Posterior vena cava (tissue), 2 donors: Measurements from ENCODE around the gene WDR75. TPM values are rescaled to one million over a fixed set of nuclear protein-coding genes. Genes with fewer than 3 reads are reported as not detected.
"Not testable (repeated sequence)": the region's sequence is repeated elsewhere in the genome, so short reads cannot be mapped to it uniquely, and the experiment has no call there.

Experiments
- DNase-seq: peaks from one replicate; pipeline ENCODE4 v3.0.0-alpha.2; 2020; ENCODE audit warnings: low spot score
- intact Hi-C, 2 donors: fragments of 100-400 bp; cut with DNase I; formaldehyde crosslinking; loops; one replicate each; pipeline versions ENCODE4 v1.14.1 to v1.14.2; 2022 to 2023
- total RNA-seq, 2 donors: library from RNA; stranded (reverse); fragmentation: NEBNext Ultra II Directional; extraction: Animal tissue kit (Norgen Biotek cat#: 25700); gene quantifications; one replicate each; pipeline ENCODE4 v1.2.1, GENCODE V29; 2021
- donor health status: DM: yes; HTN: yes; CAD: no.
- donor health status: DM: yes; HTN: yes; CAD: no.

Gene WDR75
- total RNA-seq, 2 donors from 2014 or later: 27.3 to 28.3 TPM

DNA sequence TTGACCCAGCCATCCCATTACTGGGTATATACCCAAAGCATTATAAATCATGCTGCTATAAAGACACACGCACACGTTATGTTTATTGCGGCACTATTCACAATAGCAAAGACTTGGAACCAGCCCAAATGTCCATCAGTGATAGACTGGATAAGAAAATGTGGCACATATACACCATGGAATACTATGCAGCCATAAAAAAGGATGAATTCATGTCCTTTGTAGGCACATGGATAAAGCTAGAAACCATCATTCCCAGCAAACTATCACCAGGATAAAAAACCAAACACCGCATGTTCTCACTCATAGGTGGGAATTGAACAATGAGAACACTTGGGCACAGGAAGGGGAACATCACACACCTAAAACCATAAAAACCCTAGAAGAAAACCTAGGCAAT lies 5.5 kb upstream of the WDR75 start:
- intact Hi-C loops, DNase-seq: not testable (repeated sequence)

DNA sequence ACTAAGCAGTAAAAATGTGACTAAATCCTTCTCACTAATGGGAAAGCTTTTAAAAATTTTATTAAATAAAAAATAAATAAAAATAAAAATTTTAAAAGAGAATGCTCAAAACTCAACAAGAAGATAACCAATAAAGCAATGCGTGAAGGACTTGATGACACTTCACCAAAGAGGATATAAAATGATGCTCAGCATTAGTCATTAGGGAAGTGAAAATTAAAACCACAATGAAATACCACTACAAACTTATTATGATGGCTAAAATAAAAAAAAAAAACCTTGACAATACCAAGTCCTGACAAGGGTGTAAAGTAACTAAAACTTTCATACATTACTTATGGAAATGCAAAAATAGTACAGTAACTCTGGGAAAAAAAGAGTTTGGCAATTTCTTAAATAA lies 3.3 kb upstream of the WDR75 start:
- no peak for DNase-seq
- intact Hi-C loops: no loop called here

DNA sequence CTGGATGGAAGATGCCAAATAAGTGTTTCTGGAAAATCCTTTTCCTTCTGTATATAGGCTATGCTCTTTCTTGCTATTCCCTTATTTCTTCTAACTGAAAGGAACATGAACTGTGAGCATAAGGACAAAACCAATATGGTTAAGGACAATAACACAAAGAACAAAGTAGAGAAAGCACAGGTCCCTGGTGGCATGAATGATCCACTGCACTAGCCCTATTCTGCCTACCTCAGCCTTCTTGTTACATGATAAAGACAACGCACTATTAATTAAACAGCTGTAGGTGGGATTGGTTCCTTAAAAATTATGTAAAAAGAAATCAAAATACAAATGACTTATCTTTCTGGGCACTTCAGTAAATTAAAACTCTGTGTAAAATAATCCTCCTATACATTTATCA lies 1.9 kb upstream of the WDR75 start:
- DNase-seq: no peak
- intact Hi-C loops: no loop called here

DNA sequence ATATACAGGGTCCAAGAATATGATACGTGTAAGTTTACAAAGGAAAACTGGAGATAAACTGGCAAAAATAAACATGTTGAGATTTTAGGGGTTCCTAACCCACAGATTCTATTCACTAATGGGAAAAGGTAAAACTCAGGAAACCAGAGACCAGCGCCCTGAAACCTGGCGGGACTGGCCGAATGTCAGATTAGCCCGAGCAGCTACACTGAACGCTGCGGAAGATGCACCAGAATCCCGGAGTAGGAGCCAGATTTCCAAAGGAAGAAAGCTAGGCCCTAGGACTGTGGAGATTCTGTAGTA lies 679 bp upstream of the WDR75 start:
- intact Hi-C loops: no loop called here
- no peak for DNase-seq

DNA sequence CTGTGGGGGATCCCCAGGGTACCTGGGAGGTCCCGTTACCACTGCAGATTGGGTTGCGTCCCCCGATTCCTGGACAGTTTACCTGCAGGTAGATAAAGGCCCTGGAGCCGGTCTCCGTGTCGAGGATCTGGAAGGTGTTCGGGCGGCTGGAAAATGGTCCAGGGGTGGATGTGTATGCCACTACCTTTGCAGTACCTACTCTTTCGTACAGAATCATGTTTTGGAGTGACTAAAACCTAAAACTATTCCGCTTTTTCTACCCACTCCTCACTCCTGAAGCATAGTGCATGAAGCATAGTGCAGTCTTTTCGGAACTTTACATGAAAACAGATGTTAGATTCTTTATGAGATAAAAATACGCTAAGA lies 418 bp downstream of the WDR75 start:
- no peak for DNase-seq
- intact Hi-C loops: no loop called here

DNA sequence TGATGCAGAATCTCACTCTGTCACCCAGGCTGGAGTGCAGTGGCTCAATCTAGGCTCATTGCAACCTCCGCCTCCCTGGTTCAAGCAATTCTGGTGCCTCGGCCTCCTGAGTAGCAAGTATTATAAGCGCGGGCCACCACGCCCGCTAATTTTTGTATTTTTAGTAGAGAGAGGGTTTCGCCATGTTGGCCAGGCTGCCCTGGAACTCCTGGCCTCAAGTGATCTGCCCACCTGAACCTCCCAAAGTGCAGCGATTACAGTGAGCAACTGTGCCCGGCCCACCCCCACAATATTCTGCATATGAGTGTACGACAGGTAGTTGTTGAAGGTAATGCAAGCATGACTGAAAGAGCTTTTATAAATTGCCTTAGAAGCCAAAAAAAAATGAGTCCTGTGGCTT lies 1.2 kb downstream of the WDR75 start:
- intact Hi-C loops: no loop called here
- no peak for DNase-seq

DNA sequence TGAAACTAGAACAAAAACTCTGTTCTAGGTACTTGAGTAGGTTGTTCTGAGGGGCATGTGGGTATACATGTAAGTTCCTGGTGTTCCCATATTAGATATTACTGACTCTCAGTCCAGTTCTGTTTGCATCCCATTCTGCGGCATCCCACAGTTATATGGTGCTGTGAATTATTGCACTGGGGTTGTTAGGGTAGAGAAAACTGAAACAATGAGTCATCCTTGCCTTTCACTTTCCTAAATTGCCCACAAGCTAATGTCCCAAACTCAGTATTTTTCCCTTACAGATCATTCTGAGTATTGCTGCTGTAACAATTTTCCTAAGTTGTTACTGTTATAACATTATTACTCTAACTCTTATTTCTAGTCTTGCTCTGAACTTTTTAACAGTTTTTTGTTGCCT lies 3.0 kb downstream of the WDR75 start:
- intact Hi-C loops: no loop called here
- no peak for DNase-seq

DNA sequence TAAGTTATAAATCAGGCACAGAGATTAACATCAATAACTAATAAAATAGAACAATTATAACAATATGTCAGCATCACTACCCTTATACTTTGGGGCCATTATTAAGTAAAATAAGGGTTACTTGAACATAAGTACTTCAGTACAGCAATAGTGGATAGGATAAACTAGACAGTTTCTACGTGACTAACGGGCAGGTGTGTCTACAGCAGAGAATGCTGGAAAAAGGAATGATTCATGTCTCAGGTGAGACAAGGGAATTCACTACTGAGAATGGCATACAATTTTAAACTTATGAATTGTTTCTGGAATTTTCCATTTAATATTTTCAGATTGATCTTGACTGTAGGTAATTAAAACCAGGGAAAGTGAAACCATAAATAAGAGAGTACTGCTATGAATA lies 5.5 kb downstream of the WDR75 start:
- no peak for DNase-seq
- intact Hi-C loops: no loop called here

DNA sequence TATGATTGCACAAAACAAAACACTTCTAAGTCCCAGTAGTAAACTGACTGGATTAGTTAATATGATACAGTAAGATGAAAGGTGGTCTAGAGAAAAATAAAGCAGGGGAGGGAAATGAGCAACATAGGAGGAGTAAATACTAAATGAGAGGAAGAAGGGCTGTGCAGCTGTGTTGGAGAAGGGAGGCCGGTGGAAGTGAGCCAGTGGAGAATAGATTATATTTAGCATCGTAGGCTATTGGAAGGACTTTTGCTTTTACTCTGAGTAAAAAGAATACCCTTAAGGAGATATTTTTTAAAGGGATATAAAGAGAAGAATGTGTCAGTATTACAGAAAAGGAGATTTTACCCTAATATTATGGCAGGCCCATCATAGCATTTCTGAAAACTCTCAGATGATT lies 12.7 kb downstream of the WDR75 start:
- DNase-seq: no peak
- intact Hi-C loops: no loop called here

DNA sequence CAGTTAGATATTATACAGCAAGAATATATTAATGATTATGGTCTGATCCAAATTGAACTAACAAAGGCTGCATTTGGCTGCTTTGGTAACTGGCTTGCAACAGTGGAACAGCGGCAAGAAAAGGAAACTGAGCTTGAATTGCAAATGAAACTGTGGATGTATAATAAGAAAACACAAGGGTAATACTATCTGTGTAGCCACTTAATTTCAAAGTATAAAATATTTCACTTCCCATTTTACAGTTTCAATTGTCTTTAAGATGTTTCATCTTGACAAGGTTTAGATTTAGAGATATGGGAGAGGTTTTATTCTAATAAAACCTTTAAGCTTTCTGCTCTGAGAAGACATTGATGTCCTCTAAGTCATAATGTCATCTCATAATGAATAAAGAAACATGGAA lies 23.8 kb downstream of the WDR75 start:
- DNase-seq: no peak
- intact Hi-C loops: loop anchor here in 1 of 2 donors (10.0 kb wide), 1 partner anchor 100 kb away; no protein-coding TSS in a partner anchor

DNA sequence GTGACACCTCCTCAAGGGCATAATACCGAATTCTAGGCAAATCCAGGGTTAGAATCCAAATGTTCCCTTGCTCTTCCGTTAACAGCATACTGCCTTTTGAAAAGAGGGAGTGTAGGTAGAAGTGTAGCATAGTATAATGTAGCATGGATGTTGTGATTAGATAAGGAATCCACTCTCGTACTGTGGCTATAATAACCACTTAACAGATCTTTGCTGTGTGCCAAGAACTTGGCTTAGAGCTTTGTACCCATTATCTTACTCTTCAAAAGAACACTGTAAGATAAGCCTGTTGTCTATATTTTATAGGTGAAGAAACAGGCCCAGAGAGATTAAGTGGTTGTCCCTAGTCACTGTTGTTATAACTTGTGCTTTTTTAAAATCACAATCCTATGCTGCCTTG lies 24.2 kb downstream of the WDR75 start:
- intact Hi-C loops: loop anchor here in 1 of 2 donors (10.0 kb wide), 1 partner anchor 99 kb away; no protein-coding TSS in a partner anchor
- DNase-seq: no peak

DNA sequence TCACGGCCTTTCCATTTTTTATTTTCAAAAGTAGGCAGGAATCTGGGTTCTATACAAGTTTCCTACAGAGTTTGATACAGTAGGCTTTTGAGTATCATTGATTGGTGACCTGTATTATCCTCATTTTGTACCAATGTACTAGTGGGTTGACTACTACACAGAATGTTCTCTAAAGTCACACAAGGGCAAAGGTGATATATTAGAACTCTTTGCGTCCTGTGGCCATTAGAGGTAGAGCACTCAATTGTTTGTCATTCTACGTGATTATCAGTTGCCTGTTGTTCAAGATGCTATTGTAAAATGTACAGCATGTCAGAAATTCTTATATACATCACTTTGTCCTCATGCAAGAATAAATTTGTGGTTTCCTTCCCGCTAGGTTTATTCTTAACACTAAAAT lies 24.8 kb downstream of the WDR75 start:
- intact Hi-C loops: loop anchor here in 1 of 2 donors (10.0 kb wide), 1 partner anchor 99 kb away; no protein-coding TSS in a partner anchor

DNA sequence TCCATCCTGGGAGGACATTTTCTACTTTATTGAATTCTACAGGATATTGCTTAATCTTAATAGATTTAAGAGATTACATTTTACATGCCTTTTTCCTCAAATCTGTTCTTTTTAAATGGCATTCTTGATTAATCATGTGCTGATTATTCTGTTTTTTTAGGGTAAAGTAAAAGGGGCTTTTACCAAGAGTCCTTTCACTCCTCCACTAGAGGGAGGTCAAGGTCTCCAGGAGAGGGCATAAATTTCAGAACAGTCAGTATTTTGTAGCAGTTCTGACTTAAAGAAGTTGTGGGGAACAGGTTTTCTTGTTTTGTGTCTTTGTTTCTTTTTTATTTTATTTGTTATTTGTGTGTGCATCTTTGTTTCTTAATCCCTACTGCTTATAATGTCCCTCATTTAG lies 25.4 kb downstream of the WDR75 start:
- no peak for DNase-seq
- intact Hi-C loops: loop anchor here in 1 of 2 donors (10.0 kb wide), 1 partner anchor 98 kb away; no protein-coding TSS in a partner anchor

More for the DNA sequence above, 24.8 kb downstream of the WDR75 start:
- no peak for DNase-seq

DNA sequence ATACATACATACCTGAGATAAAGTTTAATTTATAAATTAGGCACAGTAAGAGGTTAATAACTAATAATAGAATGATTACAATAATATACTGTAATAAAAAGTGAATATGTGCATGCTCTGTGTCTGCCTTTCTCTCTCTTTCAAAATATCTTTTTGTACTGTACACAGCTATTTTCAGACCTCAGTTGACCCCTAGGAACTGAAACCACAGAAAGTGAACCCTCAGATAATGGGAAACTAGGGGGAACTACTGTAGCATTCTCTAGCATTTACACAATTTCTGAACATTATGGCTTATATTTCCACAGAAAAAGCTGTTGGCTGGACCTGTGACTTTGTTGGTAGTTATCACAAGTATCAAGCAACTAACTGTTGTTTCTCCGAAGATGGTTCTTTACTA lies 25.9 kb downstream of the WDR75 start:
- no peak for DNase-seq
- intact Hi-C loops: loop anchor here in 1 of 2 donors (10.0 kb wide), 1 partner anchor 98 kb away; no protein-coding TSS in a partner anchor

DNA sequence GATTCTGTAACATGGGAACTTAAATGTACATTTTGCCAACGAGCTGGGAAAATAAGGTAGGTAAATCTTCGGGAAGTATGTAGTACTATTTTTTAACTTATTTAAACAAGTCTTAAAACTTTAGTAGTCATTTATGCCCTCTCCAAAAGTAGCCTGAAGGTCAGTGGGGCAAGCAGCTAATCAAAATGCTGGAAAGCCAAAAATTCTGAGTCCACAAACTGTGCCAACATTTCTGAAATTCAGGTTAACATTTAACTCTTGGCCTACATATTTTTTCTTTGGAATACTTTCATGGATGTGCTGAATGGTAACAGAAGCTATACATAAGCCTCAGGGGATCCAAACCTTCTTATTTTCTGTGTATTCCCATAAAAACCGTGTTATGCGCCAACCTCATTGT lies 26.3 kb downstream of the WDR75 start:
- DNase-seq: no peak
- intact Hi-C loops: loop anchor here in 1 of 2 donors (10.0 kb wide), 1 partner anchor 97 kb away; no protein-coding TSS in a partner anchor

DNA sequence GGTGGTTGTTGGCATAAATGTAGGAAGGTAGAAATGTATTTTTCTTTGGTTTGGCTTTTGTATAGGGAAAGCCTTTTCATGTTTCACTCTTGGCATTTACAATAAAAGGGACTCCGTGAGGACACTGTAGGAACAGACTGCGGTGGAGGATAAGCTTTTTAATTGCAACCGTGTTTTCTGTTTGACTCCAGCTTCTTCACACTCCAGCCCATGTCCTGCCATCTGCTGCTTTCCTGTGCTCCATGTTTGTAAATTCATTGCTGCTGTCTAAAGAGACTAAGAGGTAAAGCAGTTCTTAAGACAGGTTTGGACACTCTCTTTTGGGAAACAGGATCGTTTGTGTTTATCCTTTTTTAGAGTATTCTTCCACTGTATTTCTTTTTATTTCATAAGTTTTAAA lies 33.3 kb downstream of the WDR75 start:
- intact Hi-C loops: no loop called here
- no peak for DNase-seq

DNA sequence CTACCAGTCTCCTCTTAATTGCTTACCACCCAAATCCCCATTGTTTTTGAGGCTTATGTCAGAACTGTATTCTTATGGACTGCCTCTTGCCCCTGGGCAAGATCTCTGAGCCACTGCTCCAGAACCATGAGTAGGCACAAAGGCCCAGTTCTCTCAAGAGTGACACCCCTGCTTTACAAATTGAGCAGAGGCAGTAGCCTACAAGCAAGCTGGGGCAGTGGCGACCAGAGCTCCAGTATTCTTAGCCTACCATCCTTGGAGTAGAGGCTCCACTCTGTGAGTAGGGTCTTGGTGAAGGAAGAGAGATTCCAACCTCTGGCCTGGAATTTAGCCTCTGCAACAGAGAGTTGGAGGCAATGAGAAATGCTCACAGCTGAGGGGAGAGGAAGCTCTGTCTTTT lies 36.5 kb downstream of the WDR75 start:
- intact Hi-C loops: no loop called here
- no peak for DNase-seq

DNA sequence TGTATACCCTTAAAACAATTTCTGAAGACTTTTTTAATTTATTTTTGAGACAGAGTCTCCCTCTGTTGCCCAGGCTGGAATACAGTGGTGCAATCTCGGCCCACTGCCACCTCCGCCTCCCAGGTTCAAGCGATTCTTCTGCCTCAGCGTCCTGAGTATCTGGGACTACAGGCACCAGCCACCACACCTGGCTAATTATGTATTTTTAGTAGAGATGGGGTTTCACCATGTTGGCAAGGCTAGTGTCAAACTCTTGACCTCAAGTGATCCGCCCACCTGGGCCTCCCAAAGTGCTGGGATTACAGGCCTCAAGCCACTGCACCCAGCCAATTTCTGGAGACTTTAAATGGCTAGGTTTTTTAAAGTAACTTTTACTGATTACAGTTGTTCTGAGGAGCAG lies 37.0 kb downstream of the WDR75 start:
- intact Hi-C loops, DNase-seq: not testable (repeated sequence)

DNA sequence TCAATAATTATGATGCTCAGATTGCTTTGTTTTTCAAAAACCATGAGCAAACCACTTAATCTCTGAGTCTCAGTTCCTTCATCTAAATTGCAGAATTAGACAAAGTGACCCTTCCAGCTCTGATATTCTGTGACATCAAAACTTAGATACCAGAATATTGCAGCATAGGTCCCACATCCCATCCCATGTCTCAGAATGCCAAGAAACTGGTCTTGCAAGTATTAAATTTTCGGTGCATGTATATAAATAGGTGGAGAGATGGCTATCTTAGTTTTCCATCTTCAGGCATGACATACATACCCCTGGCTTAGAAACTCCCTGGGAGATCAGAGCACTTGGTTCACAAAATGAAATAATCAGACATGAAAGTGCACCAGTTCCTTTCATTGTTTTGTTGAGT lies 39.8 kb downstream of the WDR75 start:
- no peak for DNase-seq
- intact Hi-C loops: no loop called here

DNA sequence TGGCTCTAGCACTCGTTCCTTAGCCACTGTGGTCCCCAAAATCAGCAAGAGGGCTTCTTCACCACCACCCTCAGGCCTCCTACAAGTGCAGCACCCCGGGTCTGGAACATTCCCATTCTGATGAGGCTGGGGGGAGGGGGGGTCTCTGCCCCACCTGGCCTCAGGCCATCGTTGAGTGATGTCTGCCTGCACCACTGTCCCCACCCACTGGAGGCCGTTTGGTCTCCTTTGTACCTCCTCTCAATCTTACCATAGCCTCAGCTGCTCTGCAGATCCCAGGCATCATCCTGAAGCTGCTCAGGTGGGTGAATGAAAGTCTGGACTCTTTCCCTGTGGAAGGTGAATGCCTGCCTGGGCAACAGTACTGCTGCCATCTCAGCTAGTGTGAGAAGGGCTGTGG lies 42.3 kb downstream of the WDR75 start:
- no peak for DNase-seq
- intact Hi-C loops: no loop called here

DNA sequence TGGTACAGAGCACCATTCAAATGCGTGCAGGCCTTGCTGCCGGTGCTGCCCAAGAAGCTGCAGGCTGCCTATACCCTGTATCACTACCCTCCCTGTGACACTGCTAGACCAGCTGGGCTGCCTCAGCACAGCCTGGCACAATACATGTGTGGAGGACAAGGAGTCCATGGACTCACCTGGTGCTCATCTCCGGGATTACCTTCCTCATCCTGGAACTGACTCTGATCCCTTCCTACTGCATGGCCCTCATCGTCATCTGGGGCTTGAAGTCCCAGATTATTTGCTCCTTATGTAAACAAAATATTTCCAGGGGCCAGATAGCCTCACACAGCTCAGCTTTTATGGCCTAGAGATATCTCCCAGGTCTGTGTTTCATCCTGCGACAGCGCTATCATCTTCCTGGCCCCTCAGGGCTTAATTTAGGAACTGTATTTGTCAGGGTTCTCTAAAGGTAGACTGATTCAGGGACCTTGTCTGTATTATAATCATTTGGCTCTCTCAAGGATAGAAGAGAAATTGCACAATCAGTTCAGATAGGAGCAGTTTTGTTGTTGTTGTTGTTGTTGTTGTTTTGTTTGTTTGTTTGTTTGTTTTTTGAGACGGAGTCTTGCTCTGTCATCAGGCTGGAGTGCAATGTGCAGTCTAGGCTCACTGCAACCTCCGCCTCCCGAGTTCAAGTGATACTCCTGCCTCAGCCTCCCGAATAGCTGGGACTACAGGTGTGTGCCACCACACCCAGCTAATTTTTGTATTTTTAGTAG lies 42.9 kb downstream of the WDR75 start:
- DNase-seq: no peak
- intact Hi-C loops: no loop called here

DNA sequence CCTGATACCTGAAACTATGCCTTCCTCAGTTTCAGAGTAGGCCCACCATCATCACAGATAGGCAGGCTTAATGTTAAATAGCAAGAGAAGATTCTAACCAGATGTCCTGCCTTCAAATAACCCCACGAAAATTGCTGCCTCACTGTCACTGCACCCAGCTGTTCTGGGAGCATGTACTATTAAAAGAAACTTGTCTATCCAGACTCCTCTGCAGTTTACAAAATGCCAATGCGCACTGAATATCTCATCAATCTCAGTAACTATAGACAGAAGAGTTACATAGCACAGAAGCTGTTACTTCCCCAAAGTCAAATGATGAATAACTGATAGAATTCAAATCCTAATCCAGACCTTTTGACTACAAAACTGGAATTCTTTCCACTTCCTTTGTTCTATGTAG lies 43.9 kb downstream of the WDR75 start:
- no peak for DNase-seq
- intact Hi-C loops: no loop called here
